NCI-H2029 treated with DMSO at 0.1 percent for 48 hours (cell line): ENCODE measurements around the gene NDUFV2.
A peak's percentile ranks its signal among the peaks of the same experiment; 100 is the strongest.
"Not testable (repeated sequence)": the region's sequence is repeated elsewhere in the genome, so short reads cannot be mapped to it uniquely, and the experiment has no call there.

Source experiments
- DNase-seq: peaks from one replicate; lab custom pipeline; 2025; lab: John Stamatoyannopoulos, UW

The NDUFV2 gene

DNA sequence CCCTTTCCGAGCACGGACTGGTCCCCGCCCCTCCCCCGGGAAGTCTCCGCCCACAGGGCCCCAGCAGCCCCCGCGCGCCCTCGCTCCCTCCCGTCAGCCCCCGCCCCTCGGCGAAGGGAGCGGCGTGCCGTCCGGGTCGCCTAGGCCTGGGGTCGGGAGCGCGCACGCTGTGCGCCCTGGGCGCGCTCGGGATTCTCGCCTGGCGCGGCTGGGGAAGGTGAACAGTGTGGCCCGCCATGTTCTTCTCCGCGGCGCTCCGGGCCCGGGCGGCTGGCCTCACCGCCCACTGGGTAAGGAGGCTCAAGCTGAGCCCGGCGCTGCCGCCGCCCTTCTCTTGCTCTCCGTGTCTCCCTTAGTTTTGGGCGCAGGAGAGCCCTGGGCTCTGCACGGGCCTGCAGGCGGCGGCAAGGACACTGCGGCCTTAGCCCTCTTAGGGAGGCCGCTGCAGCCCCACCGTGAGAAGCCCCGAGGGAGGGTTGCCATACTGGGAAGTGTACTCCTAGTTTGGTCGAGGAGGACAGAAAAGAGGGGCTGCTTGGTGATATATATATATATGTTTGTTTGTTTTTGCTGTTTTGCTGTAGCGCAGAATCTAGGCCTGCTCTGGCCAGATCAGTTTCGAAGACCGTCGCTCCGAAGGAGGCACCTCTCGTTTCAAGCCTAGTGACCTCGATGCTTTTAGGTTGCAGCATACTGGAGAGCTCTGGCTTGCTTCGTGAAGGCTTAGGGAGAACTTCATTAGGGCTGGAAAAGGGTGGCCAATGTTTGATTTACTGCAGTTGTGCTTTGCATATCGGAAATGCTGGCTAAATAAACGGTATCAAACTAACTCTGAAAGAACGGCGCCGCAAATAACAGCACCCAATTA lies at the start of gene NDUFV2:
Gene NDUFV2, plus strand, starts transcription at position 192 of the 868 bp plus-strand sequence. Its CDS starts 45 bp downstream, at position 237.
- DNase-seq = peak; percentile 69

DNA sequence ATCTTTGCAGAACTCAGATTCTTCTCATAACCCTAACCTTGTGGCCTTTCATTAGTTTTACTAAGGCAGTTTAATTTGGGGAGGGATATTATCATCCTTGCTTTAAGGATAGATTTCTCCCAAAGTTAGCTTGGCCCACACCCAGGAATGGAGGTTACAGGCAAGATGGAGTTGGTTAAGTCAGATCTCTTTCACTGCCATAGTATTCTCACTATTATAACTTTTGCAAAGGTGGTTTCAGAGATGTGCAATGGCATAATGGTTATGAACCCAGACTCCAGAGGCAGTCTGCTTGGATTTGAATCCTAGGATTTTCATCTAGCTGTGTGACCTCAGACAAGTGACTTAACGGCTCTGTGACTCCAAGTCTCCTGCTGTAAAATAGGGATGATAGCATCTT lies 48.7 kb upstream of the NDUFV2 start:
- DNase-seq = no peak

DNA sequence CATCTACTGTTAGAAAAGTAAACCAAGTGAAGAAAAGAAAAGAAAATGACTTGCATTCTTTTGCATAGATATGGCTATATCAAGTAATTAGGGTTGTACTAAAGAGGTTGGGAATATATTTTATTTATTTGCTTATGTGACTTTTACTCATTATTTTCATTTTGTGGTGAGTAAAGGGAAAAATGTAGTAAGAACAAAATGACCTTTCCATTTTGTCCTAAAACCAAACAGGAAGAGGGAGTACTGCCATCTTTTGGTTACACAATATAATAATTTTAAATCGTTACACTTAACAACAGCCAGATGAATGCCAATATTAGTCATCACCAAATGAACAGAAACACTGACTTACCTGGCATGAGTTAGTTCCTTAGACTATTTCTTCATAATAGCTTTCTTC lies 47.3 kb upstream of the NDUFV2 start:
- DNase-seq = no peak

DNA sequence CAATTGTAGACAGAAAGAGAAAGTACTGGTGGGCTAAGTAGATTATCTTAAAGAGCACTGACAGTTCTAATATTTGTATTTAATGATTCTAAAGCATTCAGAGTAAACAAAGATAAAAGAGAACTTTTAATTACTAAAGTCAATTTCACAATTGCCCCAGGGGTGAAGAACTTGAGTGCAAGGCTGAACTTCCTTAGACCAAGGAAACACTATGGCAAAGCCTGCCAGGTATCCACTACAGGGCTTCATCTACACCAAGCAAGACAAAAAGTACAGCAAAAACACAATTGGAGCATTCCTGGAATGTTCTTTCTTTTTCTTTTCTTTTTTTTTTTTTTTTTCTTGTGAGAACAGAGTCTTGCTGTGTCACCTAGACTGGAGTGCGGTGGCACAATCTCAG lies 46.9 kb upstream of the NDUFV2 start:
- no peak for DNase-seq

DNA sequence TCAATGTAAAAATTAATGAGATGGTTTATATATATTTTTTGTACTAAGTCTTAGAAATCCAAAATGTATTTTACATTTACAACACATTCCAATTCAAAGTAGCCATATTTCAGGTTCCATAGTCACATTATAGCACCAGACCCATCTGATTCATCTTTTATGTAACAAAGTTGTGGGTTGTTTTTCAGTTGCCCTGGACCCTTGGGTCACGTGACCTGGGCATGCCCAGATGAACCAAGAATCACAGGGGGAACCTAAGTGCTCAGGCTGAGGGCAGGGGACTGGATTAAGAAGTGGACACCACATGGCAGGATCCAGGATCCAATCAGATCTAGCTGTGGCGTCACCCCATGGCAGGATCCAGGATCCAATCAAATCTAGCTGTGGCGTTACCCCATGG lies 44.9 kb upstream of the NDUFV2 start:
- DNase-seq = no peak

DNA sequence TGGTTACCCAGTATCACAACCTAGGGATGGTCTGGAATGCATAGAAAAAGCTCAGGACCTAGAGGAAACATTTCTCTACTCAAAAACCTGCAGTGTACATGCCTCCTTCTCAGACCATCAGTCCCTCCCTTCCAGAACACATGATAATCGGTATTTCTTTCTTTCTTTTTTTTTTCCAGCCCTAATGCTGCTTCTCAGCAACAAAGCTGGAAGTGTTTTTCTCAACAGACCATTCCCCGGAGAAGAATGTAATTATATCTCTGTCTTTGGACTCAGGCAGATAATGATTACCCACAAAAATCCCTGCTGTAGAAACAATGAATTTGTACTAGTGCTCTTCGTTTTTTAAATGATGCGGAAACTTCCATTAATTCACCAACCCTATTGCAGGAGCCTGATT lies 44.1 kb upstream of the NDUFV2 start:
- DNase-seq = no peak

DNA sequence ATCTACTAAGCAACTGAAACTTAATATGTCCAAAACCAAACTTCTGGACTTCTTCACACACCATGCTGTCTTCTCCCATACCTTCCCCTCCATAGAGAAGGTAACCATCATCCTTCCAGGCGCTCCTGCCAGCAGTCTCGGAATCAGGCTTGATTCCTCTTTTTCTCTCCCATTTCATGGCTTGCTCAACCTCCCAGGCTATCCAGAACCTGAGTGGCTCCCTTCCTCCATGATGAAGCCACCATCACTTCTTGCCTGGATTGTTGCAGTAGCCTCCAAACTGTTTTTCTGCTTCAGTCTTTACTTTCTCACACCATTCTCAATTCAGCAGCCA lies 40.1 kb upstream of the NDUFV2 start:
- no peak for DNase-seq

DNA sequence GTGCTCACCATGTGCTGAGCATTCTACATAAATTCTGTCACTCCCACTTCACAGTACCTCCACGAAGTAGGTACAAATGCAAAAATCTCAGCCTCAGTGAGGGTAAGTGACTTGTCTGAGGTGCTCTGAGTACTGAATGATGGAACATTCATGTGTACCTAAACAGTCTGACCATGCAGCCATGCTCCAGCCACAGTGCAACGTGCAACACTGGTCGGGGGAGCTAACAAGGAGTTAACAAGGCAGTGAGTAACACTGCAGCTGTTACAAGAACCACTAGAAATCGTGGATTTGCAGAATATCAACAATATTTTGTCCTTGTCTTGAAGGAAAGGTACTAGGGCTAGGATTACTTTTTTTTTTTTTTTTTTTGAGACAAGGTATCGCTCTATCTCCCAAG lies 36.6 kb upstream of the NDUFV2 start:
- no peak for DNase-seq

DNA sequence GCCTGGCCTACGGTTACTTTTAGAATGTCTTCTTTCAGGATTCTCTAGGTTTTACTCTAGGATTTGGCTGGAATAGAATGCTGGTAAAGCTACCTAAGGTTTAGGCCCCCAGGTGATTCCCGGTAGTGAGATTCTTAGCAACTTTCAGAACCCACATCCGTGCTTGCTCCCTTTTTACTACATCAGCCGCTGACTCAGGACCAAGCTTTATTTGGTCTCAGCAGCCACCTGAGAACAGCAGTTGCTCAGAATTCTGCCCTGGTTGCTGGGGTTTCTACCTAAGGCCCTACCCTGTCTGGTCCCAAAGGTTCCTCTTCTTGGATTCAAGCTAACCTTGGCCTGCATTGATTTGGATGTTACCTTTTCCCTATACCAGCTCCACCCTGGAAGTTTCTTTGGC lies 36.1 kb upstream of the NDUFV2 start:
- DNase-seq = no peak

DNA sequence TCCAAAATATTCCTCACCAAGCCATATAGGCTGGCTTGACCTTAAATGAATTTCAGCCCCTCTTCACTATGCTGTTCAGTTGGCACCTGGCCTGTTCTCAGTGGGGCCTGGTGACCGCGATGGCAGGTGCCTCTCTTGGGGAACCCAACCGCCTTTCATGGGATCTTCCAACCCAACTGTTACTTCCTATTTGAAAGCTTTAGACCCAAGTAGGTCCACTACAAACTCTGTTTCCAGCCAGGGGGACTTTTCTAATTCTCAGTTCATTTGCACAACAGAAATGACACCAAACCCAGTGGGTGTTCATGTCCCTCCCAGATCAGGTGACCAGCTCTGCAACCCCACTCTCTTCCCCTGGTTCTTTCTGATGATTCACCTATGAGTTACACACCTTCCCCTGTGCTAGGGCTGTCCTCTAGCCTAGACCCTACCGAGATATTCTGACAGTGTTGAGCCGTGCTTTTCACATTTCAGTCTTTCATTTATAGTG lies 35.6 kb upstream of the NDUFV2 start:
- DNase-seq = no peak

DNA sequence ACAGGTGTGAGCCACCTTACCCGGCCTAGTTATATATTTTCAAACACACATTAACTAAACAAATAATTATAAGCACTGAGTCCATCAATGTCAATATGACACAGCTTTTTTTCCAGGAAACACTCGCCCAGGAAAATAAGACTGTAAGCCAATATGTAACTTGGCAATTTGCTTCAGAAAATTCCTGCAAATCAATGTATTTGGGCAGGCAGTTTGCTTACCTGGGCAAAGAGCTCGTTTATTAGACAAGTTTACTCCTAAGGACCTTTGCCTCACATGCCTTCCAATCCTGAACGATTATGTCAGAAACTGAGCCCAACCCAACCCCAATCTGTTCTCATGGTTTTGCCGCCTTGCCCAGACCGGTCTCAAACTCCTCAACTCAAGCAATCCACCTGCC lies 34.7 kb upstream of the NDUFV2 start:
- DNase-seq = no peak

DNA sequence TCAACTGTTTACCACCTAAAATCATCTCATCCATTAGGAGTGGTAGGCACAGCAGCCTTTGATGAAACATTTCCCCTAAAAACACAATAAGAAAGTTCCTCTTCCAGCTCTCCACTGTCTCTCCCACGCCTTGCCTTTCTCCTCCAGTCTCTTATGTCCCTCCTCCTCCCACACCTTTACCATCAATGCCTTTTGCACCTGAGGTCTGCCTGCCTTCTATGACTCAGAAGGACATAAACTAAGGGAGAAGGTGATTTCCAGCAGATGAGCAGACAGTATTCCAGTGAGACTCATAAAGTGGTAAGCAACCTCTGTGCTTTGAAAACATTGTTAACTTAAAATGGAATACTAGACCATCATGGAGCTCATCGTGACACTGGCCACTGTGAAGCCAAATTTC lies 34.2 kb upstream of the NDUFV2 start:
- DNase-seq = no peak

DNA sequence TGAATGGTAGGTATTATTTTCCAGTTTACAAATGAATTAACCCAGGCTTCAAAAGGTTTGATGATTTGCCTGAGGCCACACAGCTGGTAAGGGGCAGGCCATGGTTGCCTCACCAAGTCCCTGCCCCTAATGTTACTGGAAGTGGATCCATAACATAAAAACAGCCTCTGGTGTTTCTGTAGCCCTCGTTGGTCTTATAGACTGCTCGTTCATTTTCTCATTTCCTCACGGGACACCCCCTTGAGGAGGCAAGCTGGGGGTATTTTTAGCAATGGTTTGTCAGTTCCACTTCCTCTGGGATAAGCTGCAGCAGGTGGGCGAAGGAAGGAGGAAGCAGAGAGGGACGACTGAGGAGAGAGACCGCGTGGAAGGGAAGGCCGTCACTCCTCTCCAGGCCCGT lies 32.9 kb upstream of the NDUFV2 start:
- DNase-seq = no peak

DNA sequence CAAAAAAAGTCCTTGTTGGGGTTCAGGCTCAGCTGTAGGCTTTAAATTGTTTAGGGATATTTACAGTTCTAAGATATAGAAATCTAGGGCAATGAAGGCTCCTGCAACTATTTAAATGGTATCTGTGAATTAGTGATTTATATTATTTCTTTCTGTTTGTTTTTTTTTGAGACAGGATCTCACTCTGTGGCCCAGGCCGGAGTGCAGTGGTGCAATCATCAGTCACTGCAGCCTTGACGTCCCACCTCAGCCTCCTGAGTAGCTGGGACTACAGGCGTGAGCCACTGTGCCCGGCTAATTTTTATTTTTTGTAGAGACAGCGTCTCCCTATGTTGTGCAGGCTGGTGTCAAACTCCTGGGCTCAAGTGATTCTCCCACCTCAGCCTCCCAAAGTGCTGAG lies 32.3 kb upstream of the NDUFV2 start:
- no peak for DNase-seq

DNA sequence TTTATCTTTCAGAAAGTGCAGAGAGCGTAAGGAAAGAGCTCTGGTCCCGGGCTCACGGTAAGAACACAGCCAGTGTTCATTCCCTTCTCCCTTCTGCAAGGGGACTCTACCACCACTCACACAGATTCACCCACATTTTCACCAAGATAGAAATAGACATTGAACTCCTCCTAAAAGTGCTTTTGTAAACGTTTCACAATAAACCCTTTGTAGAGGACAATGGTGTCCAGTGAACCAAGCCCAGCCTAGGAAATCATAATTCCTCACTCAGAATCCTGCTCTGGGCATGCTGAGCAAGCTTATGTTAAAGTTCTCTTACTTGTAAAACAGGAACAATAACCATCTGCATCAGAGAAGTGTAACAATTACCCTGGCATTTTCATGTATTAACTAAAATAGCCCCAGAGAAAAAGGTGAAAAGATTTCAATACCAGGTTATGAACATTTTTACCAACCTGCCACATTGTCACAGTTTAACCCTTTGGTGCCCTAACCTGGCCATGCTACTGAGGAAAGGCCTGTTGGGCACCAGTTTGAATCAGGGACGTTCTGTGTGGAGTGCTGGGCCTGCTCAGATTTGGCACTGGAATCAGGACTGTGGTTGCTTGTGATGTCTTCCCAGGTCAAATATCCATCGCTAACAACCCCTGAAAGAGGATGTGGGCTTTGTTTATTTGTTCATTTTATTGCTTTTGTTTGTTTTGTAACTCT lies 22.5 kb upstream of the NDUFV2 start:
- DNase-seq = no peak

DNA sequence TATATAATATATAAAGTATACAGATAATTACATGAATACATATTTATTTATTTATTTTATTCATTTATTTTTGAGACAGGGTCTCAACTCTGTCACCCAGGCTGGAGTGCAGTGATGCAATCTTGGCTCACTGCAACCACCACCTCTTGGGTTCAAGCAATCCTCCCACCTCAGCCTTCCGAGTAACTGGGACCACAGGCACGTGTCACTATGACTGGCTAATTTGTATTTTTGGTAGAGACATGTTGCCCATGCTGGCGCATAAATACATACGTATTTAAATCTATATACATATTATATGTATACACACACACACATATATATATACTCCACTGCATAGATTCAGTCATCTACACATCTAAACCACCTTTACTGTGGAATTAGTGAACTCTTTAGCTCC lies 20.6 kb upstream of the NDUFV2 start:
- DNase-seq = no peak

DNA sequence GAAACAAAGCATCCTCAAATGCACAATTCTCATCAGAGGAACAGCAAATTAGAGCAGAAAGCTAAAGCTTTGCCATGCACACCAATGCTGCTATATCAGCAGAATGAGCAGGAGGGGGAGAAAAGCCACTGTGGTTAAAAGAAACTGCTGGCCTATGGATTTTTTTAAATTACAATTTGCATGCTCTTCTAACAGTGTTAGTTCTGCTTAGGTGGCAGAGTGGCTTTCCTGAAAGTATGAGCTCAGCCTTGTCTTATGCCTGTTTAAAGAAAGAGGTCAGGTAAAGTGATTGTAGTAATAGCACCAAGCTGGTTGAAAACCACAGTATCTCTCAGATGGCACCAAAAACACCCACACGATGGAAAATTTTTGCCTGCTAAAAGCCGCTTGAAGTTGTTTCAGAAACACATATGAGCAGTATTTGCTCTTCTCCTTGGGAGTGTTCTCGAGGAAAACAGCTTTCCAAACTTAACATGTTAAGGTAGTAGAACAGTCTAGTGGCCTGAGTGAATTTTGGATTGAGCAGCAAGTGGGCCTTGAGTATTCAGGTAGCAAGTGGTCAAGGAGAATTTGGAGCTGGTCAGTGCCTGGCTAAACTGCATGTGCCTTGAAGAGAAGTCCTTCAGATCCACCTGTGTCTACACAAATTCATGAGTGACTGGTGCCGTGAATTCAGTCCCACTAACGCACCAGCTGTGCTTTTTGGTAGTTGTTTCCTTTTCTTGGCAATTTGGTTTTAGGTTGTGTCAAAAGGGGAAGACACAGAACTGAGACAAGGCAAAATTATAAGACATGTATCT lies 19.6 kb upstream of the NDUFV2 start:
- DNase-seq = no peak

DNA sequence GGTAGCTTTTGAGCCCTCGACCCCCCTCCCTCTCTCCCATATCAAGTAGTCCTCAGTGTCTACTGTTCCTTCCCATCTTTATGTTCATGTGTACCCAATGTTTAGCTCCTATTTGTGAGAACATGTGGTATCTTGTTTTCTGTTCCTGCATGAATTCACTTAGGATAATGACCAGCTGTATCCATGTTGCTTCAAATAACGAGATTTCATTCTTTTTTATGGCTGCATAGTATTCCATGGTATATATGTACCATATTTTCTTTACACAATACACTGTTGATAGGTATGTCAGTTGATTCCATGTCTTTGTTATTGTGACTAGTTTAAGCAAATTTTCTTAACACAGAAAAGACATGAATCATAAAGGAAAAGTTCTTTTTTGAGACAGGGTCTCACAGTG lies 16.5 kb upstream of the NDUFV2 start:
- DNase-seq = no peak

DNA sequence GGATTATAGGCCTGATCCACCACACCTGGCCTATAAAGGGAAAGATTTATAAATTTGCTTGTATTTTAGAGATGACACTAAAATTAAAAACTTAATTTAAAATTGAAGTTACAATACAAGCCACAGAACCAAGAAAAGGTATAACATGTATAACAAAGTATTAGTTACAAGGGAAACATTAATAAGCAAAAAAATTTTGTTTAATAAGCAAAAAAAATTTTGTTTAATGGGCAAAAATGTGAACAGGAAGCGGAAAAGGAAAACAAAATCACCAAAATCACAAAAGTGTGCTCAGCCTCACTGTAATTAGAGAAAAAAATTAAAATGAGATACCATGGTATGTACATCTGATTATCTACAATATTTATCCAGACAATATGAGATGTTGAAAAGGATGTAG lies 15.9 kb upstream of the NDUFV2 start:
- no peak for DNase-seq

DNA sequence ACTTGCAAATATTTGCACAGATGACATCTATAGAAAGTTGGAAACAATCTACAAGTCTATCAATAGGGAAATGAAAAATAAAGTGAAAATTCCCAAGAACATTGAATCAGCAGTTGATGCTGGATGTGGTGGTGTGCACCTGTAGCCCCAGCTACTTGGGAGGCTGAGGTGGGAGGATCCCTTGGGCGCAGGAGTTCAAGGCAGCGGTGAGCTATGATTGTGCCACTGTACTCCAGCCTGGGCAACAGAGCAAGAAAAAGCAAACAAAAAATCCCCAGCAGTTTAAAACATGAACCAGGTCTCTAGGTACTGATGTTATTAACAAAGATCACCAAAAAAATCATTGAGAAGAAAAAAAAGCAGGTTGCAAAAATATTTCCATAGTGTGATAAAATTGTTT lies 15.4 kb upstream of the NDUFV2 start:
- no peak for DNase-seq

DNA sequence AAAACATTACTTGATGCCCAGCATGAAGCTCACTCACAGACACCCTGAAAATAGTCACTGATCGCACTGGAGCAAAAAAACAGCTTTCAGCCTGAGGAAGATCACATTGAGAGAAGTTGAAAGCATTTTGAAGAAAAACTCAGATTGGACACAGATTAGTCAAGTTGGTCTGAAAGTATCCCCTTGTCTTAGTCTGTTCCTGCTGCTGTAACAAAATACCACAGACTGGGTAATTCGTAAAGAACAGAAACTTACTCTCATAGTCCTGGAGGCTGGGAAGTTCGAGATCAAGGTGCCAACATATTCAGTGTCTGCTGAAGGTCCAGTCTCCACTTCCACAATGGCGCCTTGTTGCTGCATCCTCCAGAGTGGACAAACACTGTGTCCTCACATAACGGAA lies 14.2 kb upstream of the NDUFV2 start:
- no peak for DNase-seq

DNA sequence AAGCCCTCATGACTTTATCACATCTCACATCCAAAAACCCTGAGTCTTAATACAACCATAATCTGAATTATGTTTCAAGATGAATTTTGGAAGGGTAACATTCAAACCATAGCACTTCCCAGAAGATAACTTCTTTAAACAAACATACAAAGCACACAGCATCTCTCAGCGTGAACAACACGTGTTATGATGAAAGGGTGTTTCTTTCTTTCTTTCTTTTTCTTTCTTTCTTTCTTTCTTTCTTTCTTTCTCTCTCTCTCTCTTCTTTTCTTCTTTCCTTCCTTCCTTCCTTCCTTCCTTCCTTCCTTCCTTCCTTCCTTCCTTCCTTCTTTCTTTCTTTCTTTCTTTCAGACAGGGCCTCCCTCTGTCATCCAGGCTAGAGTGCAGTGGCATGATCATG lies 13.8 kb upstream of the NDUFV2 start:
- not testable (repeated sequence) for DNase-seq

DNA sequence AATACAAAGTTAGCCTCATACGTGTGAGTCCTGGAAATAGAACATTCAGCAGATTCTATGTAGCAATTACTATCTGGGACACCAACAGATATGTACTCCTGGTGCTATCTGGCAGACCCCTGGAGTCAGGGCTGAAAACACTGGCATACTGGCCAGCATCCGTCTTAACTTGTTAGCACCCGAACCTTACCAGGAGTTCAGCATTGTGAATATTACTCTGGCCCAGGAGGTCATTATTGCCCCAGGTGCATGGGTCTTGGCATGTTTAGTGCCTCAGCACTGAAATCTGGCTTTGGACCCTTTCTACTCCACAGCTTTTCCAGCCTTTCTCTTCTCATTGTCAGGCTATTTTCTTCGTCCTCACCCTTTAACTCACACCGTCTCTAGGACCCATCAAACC lies 11.9 kb upstream of the NDUFV2 start:
- no peak for DNase-seq
